22Rv1 (cell line): Measurements from ENCODE around the gene IMMP2L.

ENCODE experiments used
- CTCF ChIP-seq: fragments of 450-650 bp; IDR thresholded peaks from 2 replicates; pipeline ENCODE4 v1.5.1; 2017; ENCODE audit warnings: mild to moderate bottlenecking
- ZFX ChIP-seq: fragments of 450-650 bp; IDR thresholded peaks from 2 replicates; pipeline ENCODE4 v1.6.1; 2017; ENCODE audit warnings: antibody characterized with exemption, borderline replicate concordance

GRCh38 chr7:111324776-111325175, 237.5 kb downstream of the IMMP2L start:
- TF ChIP-seq CTCF (no peak), ZFX (no peak)
